H1 (cell line): ENCODE measurements around the gene HOXB8. TPM values are rescaled to one million over a fixed set of nuclear protein-coding genes. Genes with fewer than 3 reads are reported as not detected.

Experiments used
- ATF2 ChIP-seq: IDR thresholded peaks from 2 replicates; pipeline ENCODE4 v1.6.1; 2012; ENCODE audit warnings: low read length, inconsistent platforms
- BACH1 ChIP-seq: IDR thresholded peaks from 2 replicates; pipeline ENCODE4 v1.6.1; 2012; ENCODE audit warnings: low read length, improper control_type of control experiment
- BCL11A ChIP-seq, 2 experiments: IDR thresholded peaks; one replicate each; pipeline ENCODE4 v1.6.1; 2011; ENCODE audit warnings: low read depth in 2 of 2, low read length in 2 of 2, mild to moderate bottlenecking in 2 of 2
- CBX8 ChIP-seq: fragments of 300-800, 300-1000 bp; sonication (generic); IDR thresholded peaks from 2 replicates; pipeline ENCODE4 v1.7.1; 2016; ENCODE audit warnings: low read depth, low read length, borderline replicate concordance
- CTBP2 ChIP-seq: IDR thresholded peaks from 2 replicates; pipeline ENCODE4 v1.7.0; 2011; ENCODE audit warnings: borderline replicate concordance, mild to moderate bottlenecking, moderate library complexity, mixed read lengths, low read length; ENCODE audit not compliant: insufficient read depth, insufficient read length
- EZH2 ChIP-seq: fragments of 200-600 bp; sonication (generic); IDR thresholded peaks from 2 replicates; pipeline ENCODE4 v1.7.1; 2012; ENCODE audit warnings: low read depth, mild to moderate bottlenecking, moderate library complexity, low read length, inconsistent platforms; ENCODE audit not compliant: severe bottlenecking
- JUND ChIP-seq: IDR thresholded peaks from 2 replicates; pipeline ENCODE4 v1.6.1; 2011; ENCODE audit warnings: mild to moderate bottlenecking, improper control_type of control experiment, low read length
- RFX5 ChIP-seq: IDR thresholded peaks from 2 replicates; pipeline ENCODE4 v1.6.1; 2011; ENCODE audit warnings: low read depth, low read length, improper control_type of control experiment, borderline replicate concordance
- SP2 ChIP-seq: IDR thresholded peaks from 2 replicates; pipeline ENCODE4 v1.6.1; 2012; ENCODE audit warnings: mild to moderate bottlenecking, low read length, inconsistent platforms
- SRF ChIP-seq: IDR thresholded peaks from 2 replicates; pipeline ENCODE4 v1.6.1; 2011; ENCODE audit warnings: mild to moderate bottlenecking, low read depth, low read length, moderate library complexity
- SUZ12 ChIP-seq: fragments of 200-600 bp; sonication (generic); IDR thresholded peaks from 2 replicates; pipeline ENCODE4 v1.6.1; 2012; ENCODE audit warnings: mild to moderate bottlenecking, inconsistent platforms, low read length, moderate library complexity, mixed read lengths
- TAF1 ChIP-seq: IDR thresholded peaks from 2 replicates; pipeline ENCODE4 v1.6.1; 2011; ENCODE audit warnings: mild to moderate bottlenecking, low read depth, low read length
- TAF7 ChIP-seq: optimal IDR thresholded peaks from 2 replicates; pipeline ENCODE3; 2011; ENCODE audit warnings: low read depth, mild to moderate bottlenecking, inconsistent platforms, low read length, moderate library complexity, borderline replicate concordance
- TBP ChIP-seq: IDR thresholded peaks from 2 replicates; pipeline ENCODE4 v1.6.1; 2011; ENCODE audit warnings: low read depth, low read length, improper control_type of control experiment
- YY1 ChIP-seq: IDR thresholded peaks from 2 replicates; pipeline ENCODE4 v1.6.1; 2011; ENCODE audit warnings: low read depth, mild to moderate bottlenecking, low read length
- ZNF274 ChIP-seq: IDR thresholded peaks from 2 replicates; pipeline ENCODE4 v1.7.0; 2012; ENCODE audit warnings: low read length, borderline replicate concordance; ENCODE audit errors: extremely low read depth
- polyA plus RNA-seq, 7 experiments: library from polyadenylated mRNA; depleted of rRNA in 3 of 7; stranded (reverse) in 5 of 7; unstranded in 2 of 7; fragments of >200 nt in 5 of 7; fragments of 200-250 nt in 2 of 7; gene quantifications; 1 replicate in 5 of 7; 2 replicates in 1 of 7; 4 replicates in 1 of 7; pipeline versions ENCODE4 v1.2.1 to v1.2.3, GENCODE V29; 2011 to 2013; ENCODE audit warnings: missing spikeins in 2 of 7, mixed read lengths in 2 of 7
- total RNA-seq: library from RNA; stranded (reverse); fragmentation: NEBNext Ultra II Directional; extraction: Animal tissue kit (Norgen Biotek cat#: 25700); gene quantifications from 2 replicates; pipeline ENCODE4 v1.2.1, GENCODE V29; 2021

HOXB8 gene
- total and polyA plus RNA-seq, 2 of the 8 experiments (the other 6 are each of a cell fraction or from before 2014, with no cell fraction given) = not detected

GRCh38 chr17:48621410-48622392, 6.6 kb upstream of the HOXB8 start (continued):
- TF ChIP-seq CBX8 (peak; percentile 84; the same call in 1 of the 2 replicates), YY1 (no peak), ZNF274 (no peak), BACH1 (no peak), SUZ12 (peak; percentile 99), JUND (no peak), CTBP2 (no peak), SRF (no peak), TAF7 (no peak), TAF1 (no peak), BCL11A (IDR thresholded peaks at IDR 0.05; ENCODE audit: low read depth in 2 of 2, low read length in 2 of 2) (no peak), TBP (no peak), ATF2 (no peak), SP2 (no peak), RFX5 (no peak), EZH2 (peak; percentile 96)
